BLaER1 treated with 17β-estradiol and CSF1 and Interleukin-3, amounts not matched to agents 10 nM and 100 nM (cell line): Measurements from ENCODE around the gene CTBP1.

Experiments
- H3K27ac ChIP-seq, 11 experiments: shearing (Covaris generic); formaldehyde crosslinking; 2 replicates each; pipeline ENCODE4 v1.8.1; 2022
- H3K27me3 ChIP-seq, 11 experiments: shearing (Covaris generic); formaldehyde crosslinking; 2 replicates each; pipeline ENCODE4 v1.8.1; 2022
- H3K36me3 ChIP-seq, 11 experiments: shearing (Covaris generic); formaldehyde crosslinking; 2 replicates each; pipeline ENCODE4 v1.8.1; 2022
- H3K4me1 ChIP-seq, 10 experiments: shearing (Covaris generic); formaldehyde crosslinking; 2 replicates each; pipeline ENCODE4 v1.8.1; 2022
- H3K4me2 ChIP-seq, 11 experiments: shearing (Covaris generic); formaldehyde crosslinking; 2 replicates each; pipeline ENCODE4 v1.8.1; 2022
- H3K4me3 ChIP-seq, 10 experiments: shearing (Covaris generic); formaldehyde crosslinking; 2 replicates each; pipeline ENCODE4 v1.8.1; 2022
- H3K9ac ChIP-seq, 11 experiments: shearing (Covaris generic); formaldehyde crosslinking; 2 replicates each; pipeline ENCODE4 v1.8.1; 2022
- H3K9me3 ChIP-seq, 11 experiments: shearing (Covaris generic); formaldehyde crosslinking; replicated peaks in 1 of 11; 2 replicates each; pipeline ENCODE4 v1.8.1; 2022
- H4K20me1 ChIP-seq, 11 experiments: shearing (Covaris generic); formaldehyde crosslinking; 2 replicates each; pipeline ENCODE4 v1.8.1; 2022
- Cebpa-rat ChIP-seq, 11 experiments: shearing (Covaris generic); IDR thresholded peaks; 2 replicates each; pipeline ENCODE4 v1.8.1; 2022

Gene CTBP1

GRCh38 chr4:1178300-1179088, 70.4 kb downstream of the CTBP1 start:
- H3K27me3 ChIP-seq = peaks cover 18 to 30% (median 24%) of the 10 kb centered on the region in 11 experiments
- H3K4me1 ChIP-seq = peaks cover 25 to 37% (median 32%) of the 10 kb centered on the region in 10 experiments
- peaks cover 0 to 23% (median 1%) of the 10 kb centered on the region in 11 experiments; a peak in 8 of 22 replicates for H4K20me1 ChIP-seq
- no peak for TF ChIP-seq Cebpa-rat (IDR thresholded peaks at IDR 0.05)
- H3K9me3 ChIP-seq = peaks cover 25 to 42% (median 38%) of the 10 kb centered on the region in 11 experiments
- H3K4me3 ChIP-seq = no peak overlapping the region
- H3K9ac ChIP-seq = no peak overlapping the region
- peaks cover 0 to 13% (median 6%) of the 10 kb centered on the region in 11 experiments; a peak in 4 of 22 replicates for H3K36me3 ChIP-seq
- H3K27ac ChIP-seq = peak overlapping the region in 1 of 11 experiments; percentile 5; a peak in 1 of 22 replicates
- peak overlapping the region; percentile 22 to 69 (median 52); a peak in 21 of 22 replicates for H3K4me2 ChIP-seq

- H3K27ac ChIP-seq = peak overlapping the region in 1 of 11 experiments; percentile 19; a peak in 2 of 22 replicates
- H3K4me1 ChIP-seq = peaks cover 23 to 30% (median 24%) of the 10 kb centered on the region in 10 experiments
- H3K4me3 ChIP-seq = no peak overlapping the region
- peaks cover 25 to 39% (median 34%) of the 10 kb centered on the region in 11 experiments for H3K9me3 ChIP-seq
- peaks cover 0 to 30% (median 7%) of the 10 kb centered on the region in 11 experiments; a peak in 14 of 22 replicates for H4K20me1 ChIP-seq
- peaks cover 0 to 13% (median 6%) of the 10 kb centered on the region in 11 experiments; a peak in 4 of 22 replicates for H3K36me3 ChIP-seq
- TF ChIP-seq Cebpa-rat (IDR thresholded peaks at IDR 0.05) = no peak
- peak overlapping the region; percentile 22 to 69 (median 52); a peak in 21 of 22 replicates for H3K4me2 ChIP-seq
- H3K27me3 ChIP-seq = peaks cover 27 to 40% (median 34%) of the 10 kb centered on the region in 11 experiments
- 0 out of 22 replicates have a peak overlapping the region, but pooled peaks of 2 of the 11 experiments have one; percentile 4 to 18 for H3K9ac ChIP-seq
Observed at GRCh38 chr4:1177274-1178141, 71.4 kb downstream of the CTBP1 start.

- H3K4me2 ChIP-seq = peak overlapping the region in 10 of 11 experiments; percentile 22 to 69 (median 58); a peak in 17 of 22 replicates
- peaks cover 32 to 39% (median 33%) of the 10 kb centered on the region in 10 experiments for H3K4me1 ChIP-seq
- H3K4me3 ChIP-seq = no peak overlapping the region
- H4K20me1 ChIP-seq = peaks cover 0 to 38% (median 16%) of the 10 kb centered on the region in 11 experiments; a peak in 16 of 22 replicates
- TF ChIP-seq Cebpa-rat (IDR thresholded peaks at IDR 0.05) = no peak
- 0 out of 22 replicates have a peak overlapping the region, but pooled peaks of 1 of the 11 experiments have one; percentile 18 for H3K9ac ChIP-seq
- H3K9me3 ChIP-seq = peaks cover 20 to 30% (median 25%) of the 10 kb centered on the region in 11 experiments
- H3K27me3 ChIP-seq = peaks cover 35 to 48% (median 43%) of the 10 kb centered on the region in 11 experiments
- H3K36me3 ChIP-seq = peaks cover 0 to 13% (median 5%) of the 10 kb centered on the region in 11 experiments; a peak in 4 of 22 replicates
- H3K27ac ChIP-seq = no peak overlapping the region
Observed at GRCh38 chr4:1176398-1177273, 72.3 kb downstream of the CTBP1 start.

GRCh38 chr4:1175635-1176229, 73.2 kb downstream of the CTBP1 start:
- Histone ChIP-seq H3K27ac (no peak overlapping the region), H3K27me3 (peaks cover 44 to 57% (median 52%) of the 10 kb centered on the region in 11 experiments), H3K36me3 (peaks cover 0 to 11% (median 1%) of the 10 kb centered on the region in 11 experiments; a peak in 3 of 22 replicates), H3K4me2 (no peak overlapping the region; a peak in 1 of 22 replicates), H4K20me1 (peaks cover 0 to 45% (median 21%) of the 10 kb centered on the region in 11 experiments; a peak in 16 of 22 replicates), H3K4me3 (no peak overlapping the region), H3K9ac (no peak overlapping the region), H3K9me3 (peaks cover 11 to 21% (median 16%) of the 10 kb centered on the region in 11 experiments), H3K4me1 (peaks cover 36 to 44% (median 38%) of the 10 kb centered on the region in 10 experiments)
- no peak for TF ChIP-seq Cebpa-rat (IDR thresholded peaks at IDR 0.05)

- Histone ChIP-seq H3K9ac (no peak overlapping the region), H3K9me3 (peaks cover 4 to 14% (median 10%) of the 10 kb centered on the region in 11 experiments), H3K36me3 (peaks cover 0 to 5% (median 0%) of the 10 kb centered on the region in 11 experiments; a peak in 2 of 22 replicates), H3K4me3 (no peak overlapping the region), H3K4me1 (peaks cover 36 to 44% (median 38%) of the 10 kb centered on the region in 10 experiments), H3K4me2 (no peak overlapping the region), H4K20me1 (peaks cover 0 to 51% (median 26%) of the 10 kb centered on the region in 11 experiments; a peak in 16 of 22 replicates), H3K27me3 (peaks cover 51 to 64% (median 58%) of the 10 kb centered on the region in 11 experiments), H3K27ac (no peak overlapping the region)
- TF ChIP-seq Cebpa-rat (IDR thresholded peaks at IDR 0.05) = no peak
Observed at GRCh38 chr4:1174941-1175634, 73.8 kb downstream of the CTBP1 start.

- Histone ChIP-seq H4K20me1 (peaks cover 0 to 71% (median 41%) of the 10 kb centered on the region in 11 experiments; a peak in 17 of 22 replicates), H3K4me2 (no peak overlapping the region), H3K27ac (no peak overlapping the region), H3K9ac (no peak overlapping the region), H3K36me3 (no peaks in the 10 kb centered on the region), H3K4me3 (no peak overlapping the region), H3K4me1 (peaks cover 28 to 46% (median 37%) of the 10 kb centered on the region in 10 experiments), H3K9me3 (0 out of 22 replicates have a peak, but pooled peaks cover 0 to 3% (median 0%) of the 10 kb centered on the region in 11 experiments), H3K27me3 (peaks cover 70 to 83% (median 78%) of the 10 kb centered on the region in 11 experiments)
- no peak for TF ChIP-seq Cebpa-rat (IDR thresholded peaks at IDR 0.05)
Observed at GRCh38 chr4:1172971-1173757, 75.8 kb downstream of the CTBP1 start.
